WI38 (cell line): ENCODE measurements around the gene VSTM4.

Experiments
- H3K4me3 ChIP-seq: 2 replicates; pipeline ENCODE4 v1.5.1; 2011; ENCODE audit warnings: low read depth, mild to moderate bottlenecking, control low read depth, low read length
- TF ChIP-seq, protein P1 (sequence below): IDR thresholded peaks from 2 replicates; pipeline ENCODE4 v1.5.1; 2012; ENCODE audit warnings: low read depth, mild to moderate bottlenecking, control low read depth, low read length

The VSTM4 gene

DNA sequence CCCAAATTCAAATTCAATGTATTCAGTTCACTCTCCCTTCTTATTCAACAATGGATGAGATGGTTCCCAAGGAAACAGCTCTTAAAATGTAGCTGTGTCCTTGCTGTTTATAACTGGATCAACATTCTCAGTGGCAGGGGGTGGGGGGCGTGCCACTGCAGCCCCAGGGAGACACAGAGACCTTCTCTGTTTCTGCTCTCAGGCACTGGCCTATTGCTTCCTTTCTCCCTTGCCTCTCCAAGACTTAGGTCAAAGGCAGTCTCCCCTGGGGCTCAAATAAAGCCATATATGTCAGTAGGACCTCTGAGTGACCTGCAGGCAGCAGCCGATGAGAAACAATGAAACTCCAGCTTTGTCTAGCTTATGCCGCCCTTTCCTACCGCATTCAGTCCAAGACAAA is 20.7 kb downstream of the VSTM4 start:
- TF ChIP-seq, protein P1, sequence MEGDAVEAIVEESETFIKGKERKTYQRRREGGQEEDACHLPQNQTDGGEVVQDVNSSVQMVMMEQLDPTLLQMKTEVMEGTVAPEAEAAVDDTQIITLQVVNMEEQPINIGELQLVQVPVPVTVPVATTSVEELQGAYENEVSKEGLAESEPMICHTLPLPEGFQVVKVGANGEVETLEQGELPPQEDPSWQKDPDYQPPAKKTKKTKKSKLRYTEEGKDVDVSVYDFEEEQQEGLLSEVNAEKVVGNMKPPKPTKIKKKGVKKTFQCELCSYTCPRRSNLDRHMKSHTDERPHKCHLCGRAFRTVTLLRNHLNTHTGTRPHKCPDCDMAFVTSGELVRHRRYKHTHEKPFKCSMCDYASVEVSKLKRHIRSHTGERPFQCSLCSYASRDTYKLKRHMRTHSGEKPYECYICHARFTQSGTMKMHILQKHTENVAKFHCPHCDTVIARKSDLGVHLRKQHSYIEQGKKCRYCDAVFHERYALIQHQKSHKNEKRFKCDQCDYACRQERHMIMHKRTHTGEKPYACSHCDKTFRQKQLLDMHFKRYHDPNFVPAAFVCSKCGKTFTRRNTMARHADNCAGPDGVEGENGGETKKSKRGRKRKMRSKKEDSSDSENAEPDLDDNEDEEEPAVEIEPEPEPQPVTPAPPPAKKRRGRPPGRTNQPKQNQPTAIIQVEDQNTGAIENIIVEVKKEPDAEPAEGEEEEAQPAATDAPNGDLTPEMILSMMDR, result no peak
- H3K4me3 ChIP-seq, result no peak overlapping the region

DNA sequence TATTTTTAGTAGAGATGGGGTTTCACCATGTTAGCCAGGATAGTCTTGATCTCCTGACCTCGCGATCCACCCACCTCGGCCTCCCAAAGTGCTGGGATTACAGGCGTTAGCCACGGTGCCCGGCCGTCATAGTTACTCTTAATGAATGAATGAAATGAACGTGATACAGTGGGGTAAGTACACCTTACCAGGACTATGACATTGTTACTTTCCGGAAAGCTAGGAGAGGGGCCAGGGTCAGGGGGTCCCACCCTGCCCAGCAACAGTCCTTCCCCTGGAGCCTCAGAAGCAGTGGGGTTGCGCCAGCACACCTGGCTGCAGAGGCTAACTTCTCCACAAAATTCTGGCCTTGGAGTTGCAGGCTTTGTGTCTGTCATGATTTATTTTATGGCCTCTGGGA is 21.4 kb downstream of the VSTM4 start:
- H3K4me3 ChIP-seq, result no peak overlapping the region
- TF ChIP-seq, protein P1, result no peak

DNA sequence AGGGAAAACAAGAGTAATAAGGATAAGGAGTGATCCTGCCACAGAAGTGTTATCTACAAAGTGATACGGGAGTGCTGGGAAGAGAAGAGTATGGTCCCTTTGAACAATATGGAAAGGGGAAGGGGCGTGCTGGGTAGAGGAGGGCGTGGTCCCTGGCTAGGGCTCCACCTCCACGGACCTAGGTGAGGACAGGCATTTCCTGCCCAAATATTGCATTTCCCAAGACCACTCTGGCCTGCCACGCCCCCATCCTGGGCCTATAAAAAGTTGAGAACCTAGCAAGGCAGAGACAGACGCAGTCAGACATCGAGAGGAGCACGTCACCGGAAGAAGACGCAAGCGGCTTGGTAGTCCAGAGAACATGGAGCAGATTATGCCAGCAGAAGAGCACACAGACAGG is 22.8 kb downstream of the VSTM4 start:
- H3K4me3 ChIP-seq, result no peak overlapping the region

DNA sequence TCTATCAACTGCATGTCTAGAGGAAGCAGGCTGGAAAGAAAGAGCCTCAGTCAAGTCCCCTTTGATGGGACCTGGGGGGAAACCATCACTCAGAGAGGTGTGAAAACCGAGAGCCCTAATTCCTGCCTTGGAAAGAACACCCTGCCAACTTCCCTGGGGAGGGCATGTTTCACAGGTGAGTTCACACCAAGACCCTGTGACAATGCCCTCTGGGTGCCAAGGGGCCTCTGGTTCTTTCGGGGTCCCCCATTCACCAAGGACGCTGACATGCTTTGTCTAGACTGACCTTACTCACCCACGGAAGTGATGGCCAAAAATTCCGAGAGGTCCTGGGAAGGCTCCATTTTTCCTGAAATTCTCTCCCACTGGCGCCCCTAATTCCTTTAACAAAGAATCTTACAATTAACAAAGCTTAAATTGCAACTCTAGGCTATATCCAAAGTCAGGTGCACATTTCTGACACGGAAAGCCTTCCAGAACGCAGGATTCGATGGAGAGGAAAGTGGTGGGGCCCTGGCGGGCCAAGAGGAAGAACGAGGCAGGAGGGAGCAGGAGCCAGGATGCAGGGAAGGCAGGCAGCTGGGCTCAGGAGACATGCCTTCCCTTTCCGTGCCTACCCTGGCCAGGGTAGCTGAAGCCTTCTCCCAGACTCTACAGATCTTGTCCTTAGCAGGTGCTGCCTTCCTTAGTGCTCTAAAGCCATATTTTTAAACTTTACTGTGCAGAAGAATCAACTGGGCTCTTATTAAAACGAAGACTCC is 23.7 kb downstream of the VSTM4 start:
- TF ChIP-seq, protein P1, result no peak

More for the DNA sequence above, 22.8 kb downstream of the VSTM4 start:
- TF ChIP-seq, protein P1, result no peak

DNA sequence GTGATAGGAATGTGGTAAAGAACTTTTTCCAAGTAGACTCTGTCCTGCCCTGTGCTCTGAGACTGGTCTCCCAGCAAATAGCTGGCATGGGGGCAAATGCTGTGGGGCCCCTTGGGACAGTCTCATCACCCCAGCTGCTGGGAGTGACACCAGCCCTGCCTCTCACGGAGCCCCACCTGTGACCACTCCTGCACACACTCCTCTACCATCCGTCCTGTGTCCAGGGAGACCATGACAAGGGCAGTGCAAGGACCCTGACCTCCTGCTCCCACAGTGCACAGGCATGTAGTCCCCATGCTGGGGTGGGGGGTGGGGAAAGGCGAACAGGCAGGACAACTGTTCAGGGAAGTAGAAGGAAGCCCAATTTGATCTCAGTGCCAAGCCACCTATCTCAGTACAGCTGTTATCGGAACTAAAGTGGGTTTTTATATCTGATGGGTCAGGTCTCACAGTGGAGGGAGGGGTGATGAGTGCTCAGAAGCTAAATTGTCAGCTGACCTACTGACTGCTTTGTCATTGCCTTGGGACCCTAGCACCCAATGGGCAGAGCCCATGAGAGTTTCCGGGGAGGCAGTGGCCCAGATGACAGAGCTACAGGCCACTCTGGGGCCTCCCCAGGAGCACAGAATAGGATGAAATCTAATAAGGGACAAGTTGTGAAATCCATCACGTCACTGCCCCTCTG is 24.5 kb downstream of the VSTM4 start:
- TF ChIP-seq, protein P1, result no peak
- no peak overlapping the region for H3K4me3 ChIP-seq

More for the DNA sequence above, 23.7 kb downstream of the VSTM4 start:
- H3K4me3 ChIP-seq, result no peak overlapping the region

DNA sequence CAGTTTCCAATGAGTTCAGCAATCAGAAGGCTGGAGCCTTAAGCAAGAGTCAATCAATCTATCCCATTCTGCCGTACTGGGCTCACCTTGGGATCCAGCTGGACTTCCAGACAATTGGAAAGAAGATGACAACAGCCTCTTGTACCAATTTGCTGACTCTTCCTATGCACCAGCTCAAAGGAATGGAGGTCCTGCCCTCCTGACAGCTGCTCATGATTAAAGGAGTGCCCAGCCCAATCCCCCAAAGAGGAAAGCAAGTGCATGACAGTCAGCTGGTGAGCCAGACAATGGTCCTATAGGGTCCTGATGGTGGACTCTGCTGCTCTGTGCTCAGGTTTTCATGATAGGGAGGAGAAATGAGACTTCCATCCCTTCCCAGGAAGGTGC is 25.1 kb downstream of the VSTM4 start:
- TF ChIP-seq, protein P1, result no peak

DNA sequence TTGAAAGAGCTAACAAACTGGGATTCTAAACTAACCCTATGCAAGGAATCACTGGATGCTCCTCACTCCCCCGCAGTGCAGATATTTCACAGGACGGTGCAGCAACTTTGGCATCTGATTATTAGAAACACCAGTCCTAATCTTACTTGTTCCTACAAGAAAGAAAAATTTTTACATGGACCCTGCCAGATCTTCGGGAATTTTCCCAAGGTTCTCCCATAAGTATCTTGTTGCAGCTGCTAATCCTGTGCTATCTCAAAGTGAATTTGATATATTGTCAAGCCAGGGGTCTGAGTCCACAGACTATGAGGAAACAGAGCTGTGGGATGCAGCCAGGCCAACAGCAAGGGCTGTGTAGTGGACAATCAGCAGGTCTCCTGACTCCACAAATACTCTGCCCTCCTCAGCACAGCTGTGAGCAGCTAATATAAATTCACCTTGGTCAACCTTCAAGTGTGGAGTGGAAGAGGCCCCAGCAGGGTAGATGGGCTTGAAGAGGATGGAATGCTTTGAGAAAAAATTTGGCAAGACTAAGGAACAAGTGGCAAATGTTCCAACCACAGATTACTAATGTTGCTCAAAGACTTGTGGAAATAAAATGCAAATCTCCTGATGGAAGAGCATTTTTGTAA is 25.6 kb downstream of the VSTM4 start:
- TF ChIP-seq, protein P1, result no peak

More for the DNA sequence above, 25.1 kb downstream of the VSTM4 start:
- H3K4me3 ChIP-seq, result no peak overlapping the region

More for the DNA sequence above, 25.6 kb downstream of the VSTM4 start:
- no peak overlapping the region for H3K4me3 ChIP-seq
